Measurements from ENCODE around the gene TPPP. TPM values are rescaled to one million over a fixed set of nuclear protein-coding genes. Genes with fewer than 3 reads are reported as not detected.

The TPPP gene
- polyA plus RNA-seq, 1 donor (not counting 4 experiments of a cell fraction or from before 2014, with no cell fraction given) = 0.88 TPM

GRCh38 chr5:660491-661030 is 32.6 kb downstream of the TPPP start:
- Histone ChIP-seq H4K20me1 (ENCODE audit: control insufficient read depth, extremely low read depth, insufficient read depth, low read length) (no peaks in the 10 kb centered on the region), H3K9me3 (ENCODE audit: control insufficient read depth, low read depth, low read length) (no peaks in the 10 kb centered on the region), H3K9ac (ENCODE audit: control insufficient read depth, extremely low read depth, insufficient read depth, low read length) (no peak overlapping the region), H3K27ac (ENCODE audit: control insufficient read depth, insufficient read depth, low read length) (no peak overlapping the region), H3K4me1 (ENCODE audit: control insufficient read depth, extremely low read depth, insufficient read depth, low read length) (no peaks in the 10 kb centered on the region), H2AFZ (ENCODE audit: control insufficient read depth, low read length) (no peak overlapping the region), H3K27me3 (ENCODE audit: control insufficient read depth, extremely low read depth, insufficient read depth, low read length) (no peaks in the 10 kb centered on the region), H3K79me2 (ENCODE audit: control insufficient read depth, insufficient read depth, low read length) (no peaks in the 10 kb centered on the region), H3K36me3 (ENCODE audit: control insufficient read depth in 2 of 2, extremely low read depth in 1 of 2, insufficient read depth in 2 of 2, low read length in 2 of 2) (peaks cover 20 to 32% of the 10 kb centered on the region in 2 experiments), H3K9me1 (ENCODE audit: control insufficient read depth, extremely low read depth, insufficient read depth, low read length) (no peaks in the 10 kb centered on the region), H3K4me2 (ENCODE audit: control insufficient read depth, extremely low read depth, insufficient read depth, low read depth, low read length) (no peak overlapping the region), H3K4me3 (ENCODE audit: control insufficient read depth in 2 of 3, extremely low read depth in 1 of 3, insufficient read depth in 2 of 3, low read depth in 1 of 3, low read length in 3 of 3) (no peak overlapping the region)
- dilution Hi-C loops (cut with MboI; ENCODE audit: extremely low pct_ligation_motif_present, low sequenced_read_pairs) = no loop called here
- no peak for FAIRE-seq
- DNase-seq (ENCODE audit: low read depth, low spot score) = no peak
- no peak for TF ChIP-seq CTCF (optimal IDR thresholded peaks at IDR 0.05 in 1 of 3, IDR thresholded peaks at IDR 0.05 in 1 of 3, conservative IDR thresholded peaks at IDR 0.05 in 1 of 3; ENCODE audit: extremely low read depth in 1 of 3, insufficient read depth in 2 of 3, low read length in 3 of 3)
- no peak for TF ChIP-seq EZH2 (IDR thresholded peaks at IDR 0.05; ENCODE audit: low read length)

- peaks cover 18 to 32% of the 10 kb centered on the region in 2 experiments for H3K36me3 ChIP-seq (ENCODE audit: control insufficient read depth in 2 of 2, extremely low read depth in 1 of 2, insufficient read depth in 2 of 2, low read length in 2 of 2)
- dilution Hi-C loops (cut with MboI; ENCODE audit: extremely low pct_ligation_motif_present, low sequenced_read_pairs) = no loop called here
- H3K27ac ChIP-seq (ENCODE audit: control insufficient read depth, insufficient read depth, low read length) = no peak overlapping the region
- H2AFZ ChIP-seq (ENCODE audit: control insufficient read depth, low read length) = no peak overlapping the region
- H3K4me2 ChIP-seq (ENCODE audit: control insufficient read depth, extremely low read depth, insufficient read depth, low read depth, low read length) = no peak overlapping the region
- no peak overlapping the region for H3K9ac ChIP-seq (ENCODE audit: control insufficient read depth, extremely low read depth, insufficient read depth, low read length)
- TF ChIP-seq EZH2 (IDR thresholded peaks at IDR 0.05; ENCODE audit: low read length) (no peak), CTCF (optimal IDR thresholded peaks at IDR 0.05 in 1 of 3, IDR thresholded peaks at IDR 0.05 in 1 of 3, conservative IDR thresholded peaks at IDR 0.05 in 1 of 3; ENCODE audit: extremely low read depth in 1 of 3, insufficient read depth in 2 of 3, low read length in 3 of 3) (no peak)
- H3K27me3 ChIP-seq (ENCODE audit: control insufficient read depth, extremely low read depth, insufficient read depth, low read length) = no peaks in the 10 kb centered on the region
- no peaks in the 10 kb centered on the region for H3K4me1 ChIP-seq (ENCODE audit: control insufficient read depth, extremely low read depth, insufficient read depth, low read length)
- no peak for FAIRE-seq
- no peaks in the 10 kb centered on the region for H3K9me1 ChIP-seq (ENCODE audit: control insufficient read depth, extremely low read depth, insufficient read depth, low read length)
- no peak for DNase-seq (ENCODE audit: low read depth, low spot score)
- no peaks in the 10 kb centered on the region for H3K9me3 ChIP-seq (ENCODE audit: control insufficient read depth, low read depth, low read length)
- no peaks in the 10 kb centered on the region for H4K20me1 ChIP-seq (ENCODE audit: control insufficient read depth, extremely low read depth, insufficient read depth, low read length)
- no peak overlapping the region for H3K4me3 ChIP-seq (ENCODE audit: control insufficient read depth in 2 of 3, extremely low read depth in 1 of 3, insufficient read depth in 2 of 3, low read depth in 1 of 3, low read length in 3 of 3)
- H3K79me2 ChIP-seq (ENCODE audit: control insufficient read depth, insufficient read depth, low read length) = no peaks in the 10 kb centered on the region
Measured at GRCh38 chr5:659496-660263, 33.5 kb downstream of the TPPP start.

Data from keratinocyte (primary cell).